HG03175 (cell line): ENCODE measurements around the gene MRGPRG.
"Not testable (repeated sequence)": the region's sequence is repeated elsewhere in the genome, so short reads cannot be mapped to it uniquely, and the experiment has no call there.

Experiments
- ATAC-seq: cut with Tn5 transposase; IDR thresholded peaks from one replicate; pipeline ENCODE4 v1.9.1; 2021; ENCODE audit warnings: mild to moderate bottlenecking, moderate library complexity; ENCODE audit not compliant: unreplicated experiment

MRGPRG gene

GRCh38 chr11:3177931-3178330 lies 40.7 kb downstream of the MRGPRG start:
- no peak for ATAC-seq

GRCh38 chr11:3176487-3176886 lies 42.1 kb downstream of the MRGPRG start:
- ATAC-seq, result no peak

GRCh38 chr11:3175194-3175593 lies 43.4 kb downstream of the MRGPRG start:
- ATAC-seq, result no peak

GRCh38 chr11:3174387-3174786 lies 44.2 kb downstream of the MRGPRG start:
- ATAC-seq, result no peak

DNA sequence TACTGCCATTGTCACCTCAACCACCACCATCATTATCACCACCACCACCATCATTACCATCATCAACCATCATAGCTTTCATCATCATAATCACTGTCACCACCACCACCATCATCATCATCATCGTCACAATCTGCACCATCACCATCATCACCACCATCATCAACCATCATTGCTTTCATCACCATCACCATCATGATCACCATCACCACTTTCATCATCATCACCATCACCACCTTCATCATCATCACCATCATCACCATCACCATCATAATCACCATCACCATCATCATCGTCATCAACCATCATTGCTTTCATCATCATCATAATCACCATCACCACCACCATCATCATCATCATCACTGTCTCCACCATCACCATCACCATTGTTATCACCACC lies 44.8 kb downstream of the MRGPRG start:
- ATAC-seq, result no peak

GRCh38 chr11:3171931-3172560 lies 46.6 kb downstream of the MRGPRG start:
- ATAC-seq, result no peak

GRCh38 chr11:3170756-3171650 lies 47.6 kb downstream of the MRGPRG start:
- ATAC-seq, result no peak

- ATAC-seq, result no peak
Measured at GRCh38 chr11:3170044-3170755, 48.4 kb downstream of the MRGPRG start.

DNA sequence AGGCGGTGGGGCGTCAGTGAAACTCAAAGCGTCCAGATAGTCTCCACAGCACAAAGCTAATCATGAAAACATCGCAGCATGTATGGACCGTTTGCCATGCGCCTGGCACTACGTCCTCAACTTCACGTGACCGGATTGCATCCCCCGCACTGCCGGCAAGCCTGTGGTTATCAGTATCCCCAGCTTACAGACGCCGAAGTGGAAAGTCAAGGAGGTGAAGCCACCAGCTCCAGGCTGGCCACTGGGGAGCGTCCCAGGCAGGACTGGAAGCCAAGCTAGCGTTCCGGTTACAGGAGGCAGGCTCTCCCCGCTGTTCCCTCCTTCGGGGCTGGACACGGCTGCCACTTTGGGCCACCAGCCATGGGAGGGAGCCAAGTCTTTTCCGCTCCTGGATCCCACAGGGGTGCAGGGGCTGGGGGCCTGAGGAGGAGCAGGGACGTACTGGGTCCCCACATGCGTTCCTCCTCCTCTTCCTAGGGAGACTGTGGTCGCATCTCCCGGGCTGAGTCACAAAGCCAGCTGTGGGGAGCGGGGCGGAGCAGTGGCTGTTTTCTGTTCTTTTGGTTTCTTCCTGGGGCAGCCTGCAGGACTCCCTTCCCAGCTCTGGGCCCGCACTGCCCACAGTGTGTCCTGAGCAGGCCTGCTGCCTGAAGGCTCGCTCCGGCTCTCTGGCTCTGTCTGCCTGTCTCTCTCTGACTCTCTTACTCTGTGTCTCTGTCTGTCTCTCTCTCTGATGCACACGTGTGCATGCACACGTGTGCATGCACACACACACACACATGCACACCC lies 49.2 kb downstream of the MRGPRG start:
- ATAC-seq, result no peak

DNA sequence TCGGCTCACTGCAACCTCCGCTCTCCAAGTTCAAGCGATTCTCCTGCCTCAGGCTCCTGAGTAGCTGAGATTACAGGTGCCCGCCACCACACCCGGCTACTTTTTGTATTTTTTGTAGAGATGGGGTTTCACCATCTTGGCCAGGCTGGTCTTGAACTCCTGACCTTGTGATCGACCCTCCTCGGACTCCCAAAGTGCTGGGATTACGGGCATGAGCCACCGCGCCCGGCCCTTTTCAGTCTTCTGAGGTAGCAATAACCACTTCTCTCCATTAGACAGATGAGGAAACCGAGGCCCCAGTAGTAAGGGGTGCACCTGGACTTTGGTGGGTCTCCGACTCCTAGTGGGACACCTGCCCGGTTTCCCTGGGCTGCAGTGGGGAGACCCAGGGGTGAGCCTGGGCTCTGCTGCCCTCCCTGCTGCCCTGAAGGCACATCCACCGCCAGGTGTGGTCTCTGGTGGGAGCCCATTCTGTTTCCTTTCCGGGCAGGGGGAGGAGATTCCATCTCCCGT lies 49.8 kb downstream of the MRGPRG start:
- ATAC-seq, result not testable (repeated sequence)
